ENCODE results near the gene SUCLG2.

Gene SUCLG2

DNA sequence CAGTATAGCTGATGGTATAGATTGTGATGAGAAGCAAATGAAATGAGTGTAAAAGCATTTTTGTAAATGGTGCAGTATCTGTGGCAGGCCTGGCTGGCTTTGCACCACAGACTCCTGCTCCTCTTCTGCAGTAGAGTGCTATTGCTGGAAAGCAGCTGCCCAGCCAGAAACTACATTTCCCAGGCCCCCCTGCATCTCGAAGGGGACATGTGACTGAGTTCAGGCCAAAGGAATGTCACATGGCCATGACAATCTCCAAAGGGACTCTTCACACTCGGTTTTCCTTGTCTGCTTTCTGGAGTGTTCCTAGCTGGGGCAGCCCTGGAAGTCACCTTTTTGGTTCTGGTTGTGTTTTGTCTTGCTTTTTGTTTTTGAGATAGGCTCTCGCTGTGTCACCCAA lies 277.1 kb downstream of the SUCLG2 start:
- no peak for DNase-seq

DNA sequence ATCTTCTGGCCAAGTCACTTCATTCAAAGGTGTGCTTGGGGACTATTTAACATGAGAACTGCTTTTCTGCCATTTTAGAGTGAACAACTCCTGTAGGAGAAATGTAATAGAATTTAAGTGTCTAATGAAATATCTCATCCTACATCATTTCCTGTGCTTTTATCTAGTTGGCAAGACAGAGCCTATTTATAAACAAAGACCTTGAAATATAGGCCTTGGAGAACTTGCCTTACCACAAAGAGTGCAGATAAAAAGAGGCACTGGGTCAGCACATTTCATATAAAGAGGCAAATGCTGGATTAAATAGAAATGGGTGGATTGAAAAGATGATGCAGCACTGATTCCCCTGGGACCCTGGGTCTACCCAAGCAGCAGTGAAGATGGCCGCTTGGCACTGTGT lies 278.0 kb downstream of the SUCLG2 start:
- no peak for DNase-seq

DNA sequence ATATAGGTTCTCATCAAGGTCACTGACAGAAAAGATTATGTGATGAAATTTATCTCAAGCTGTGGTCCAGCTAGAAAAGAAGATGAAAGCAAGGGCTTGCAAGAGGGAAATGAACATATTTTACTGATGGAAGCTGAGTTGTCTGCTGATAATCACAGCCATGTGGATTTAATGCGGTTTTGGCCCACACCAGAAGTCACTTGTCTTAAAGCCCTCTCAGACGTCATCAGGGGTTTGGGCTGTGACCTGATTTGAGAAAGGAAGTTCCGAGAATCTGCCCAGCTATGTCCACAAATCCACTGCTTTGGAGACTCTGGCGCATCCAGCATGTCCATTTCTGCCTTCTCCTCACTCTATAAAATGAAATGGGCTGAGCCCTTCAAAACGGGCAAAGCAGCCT lies 278.4 kb downstream of the SUCLG2 start:
- DNase-seq: no peak

DNA sequence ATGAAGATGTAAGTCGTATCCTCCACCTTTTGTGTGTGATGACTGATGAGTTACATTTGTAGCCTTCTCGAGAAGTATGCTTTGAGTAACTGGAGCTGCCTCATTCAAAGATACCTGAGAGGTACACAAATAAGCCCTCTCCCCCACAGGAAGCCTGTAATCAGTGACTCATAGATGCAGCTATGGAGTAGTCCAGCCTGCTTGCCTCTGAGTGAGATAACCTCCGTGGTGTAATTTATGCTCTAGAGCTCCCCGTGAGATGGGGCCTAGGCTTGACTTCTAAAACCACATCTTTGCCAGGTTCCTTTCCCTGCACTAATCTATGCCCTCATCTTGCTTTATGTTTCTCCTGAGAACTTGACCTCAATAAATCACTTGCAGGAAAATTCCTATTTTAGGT lies 291.7 kb downstream of the SUCLG2 start:
- DNase-seq: peak; percentile 37

- no peak for DNase-seq
Measured at GRCh38 chr3:67361770-67362169, 292.6 kb downstream of the SUCLG2 start.

GRCh38 chr3:67361323-67361722 lies 293.1 kb downstream of the SUCLG2 start:
- DNase-seq: no peak

- peak; percentile 55 for DNase-seq
Measured at GRCh38 chr3:67357610-67358458, 296.6 kb downstream of the SUCLG2 start.

GRCh38 chr3:67349551-67350174 lies 304.7 kb downstream of the SUCLG2 start:
- DNase-seq: peak; percentile 79

DNA sequence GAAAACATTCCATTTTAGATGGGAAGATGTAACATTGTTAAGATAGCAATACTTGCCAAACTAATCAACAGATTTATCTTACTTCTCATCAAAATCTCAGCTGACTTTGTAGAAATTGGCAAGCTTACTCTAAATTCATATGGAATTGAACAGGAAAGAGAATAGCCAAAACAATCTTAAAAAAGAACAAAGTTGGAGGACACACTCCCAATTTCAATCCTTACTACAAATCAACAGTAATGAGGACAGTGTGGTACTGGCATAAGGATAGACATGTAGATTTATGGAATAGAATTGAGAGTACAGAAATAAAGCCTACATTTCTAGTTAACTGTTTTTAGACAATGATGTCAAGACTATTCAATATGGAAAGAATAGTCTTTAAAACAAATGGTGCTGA lies 308.3 kb downstream of the SUCLG2 start:
- DNase-seq: no peak

GRCh38 chr3:67335813-67336212 lies 318.6 kb downstream of the SUCLG2 start:
- DNase-seq: no peak

GRCh38 chr3:67334588-67334987 lies 319.8 kb downstream of the SUCLG2 start:
- no peak for DNase-seq

DNA sequence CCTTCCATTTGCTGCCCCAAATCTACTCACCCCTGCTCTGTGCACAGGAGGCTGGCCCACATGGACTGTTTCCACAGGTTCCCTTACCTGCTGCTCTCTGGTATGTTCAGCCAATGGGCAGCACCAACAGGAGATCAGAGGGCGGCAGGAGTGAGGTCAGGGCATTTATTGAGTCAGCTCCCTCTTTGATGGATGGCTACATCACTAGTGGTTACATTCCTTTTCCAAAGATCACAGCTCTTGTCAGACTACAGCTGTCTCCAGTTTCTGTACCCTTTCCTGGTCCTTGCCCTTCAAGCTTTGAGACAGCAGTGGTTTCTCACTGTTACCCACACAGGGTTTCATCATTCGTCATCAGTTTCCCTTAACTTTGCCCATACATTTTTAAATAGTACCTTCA lies 325.1 kb downstream of the SUCLG2 start:
- DNase-seq: peak; percentile 26

GRCh38 chr3:67327582-67327981 lies 326.8 kb downstream of the SUCLG2 start:
- no peak for DNase-seq

GRCh38 chr3:67325231-67325630 lies 329.2 kb downstream of the SUCLG2 start:
- no peak for DNase-seq

Measured in kidney glomerular epithelial cell (primary cell).